Left ventricle myocardium superior (tissue), 1 donor: Measurements from ENCODE around the gene CDK13. TPM values are rescaled to one million over a fixed set of nuclear protein-coding genes. Genes with fewer than 3 reads are reported as not detected.

Experiments
- ATAC-seq: fragments of 200-7000 bp; cut with Tn5 transposase; one replicate; pipeline ENCODE4 v1.9.1; 2020; ENCODE audit warnings: mild to moderate bottlenecking, moderate library complexity
- DNase-seq: peaks from one replicate; pipeline ENCODE4 v3.0.0-alpha.2; 2020
- intact Hi-C: fragments of 100-400 bp; cut with micrococcal nuclease; formaldehyde crosslinking; loops from one replicate; pipeline ENCODE4 v1.11.0; 2022
- total RNA-seq: library from RNA; stranded (reverse); fragmentation: NEBNext Ultra II Directional; extraction: Animal tissue kit (Norgen Biotek cat#: 25700); gene quantifications from one replicate; pipeline ENCODE4 v1.2.1, GENCODE V29; 2021
- donor health status: DM: no; HTN: yes; CAD: no; lungs with severe emphysema.

Gene CDK13
- total RNA-seq, 1 donor from 2014 or later = 21.3 TPM

GRCh38 chr7:39948375-39948955 is 1.6 kb upstream of the CDK13 start:
- peak; percentile 30 for DNase-seq
- intact Hi-C loops = no loop called here
- ATAC-seq = no peak

DNA sequence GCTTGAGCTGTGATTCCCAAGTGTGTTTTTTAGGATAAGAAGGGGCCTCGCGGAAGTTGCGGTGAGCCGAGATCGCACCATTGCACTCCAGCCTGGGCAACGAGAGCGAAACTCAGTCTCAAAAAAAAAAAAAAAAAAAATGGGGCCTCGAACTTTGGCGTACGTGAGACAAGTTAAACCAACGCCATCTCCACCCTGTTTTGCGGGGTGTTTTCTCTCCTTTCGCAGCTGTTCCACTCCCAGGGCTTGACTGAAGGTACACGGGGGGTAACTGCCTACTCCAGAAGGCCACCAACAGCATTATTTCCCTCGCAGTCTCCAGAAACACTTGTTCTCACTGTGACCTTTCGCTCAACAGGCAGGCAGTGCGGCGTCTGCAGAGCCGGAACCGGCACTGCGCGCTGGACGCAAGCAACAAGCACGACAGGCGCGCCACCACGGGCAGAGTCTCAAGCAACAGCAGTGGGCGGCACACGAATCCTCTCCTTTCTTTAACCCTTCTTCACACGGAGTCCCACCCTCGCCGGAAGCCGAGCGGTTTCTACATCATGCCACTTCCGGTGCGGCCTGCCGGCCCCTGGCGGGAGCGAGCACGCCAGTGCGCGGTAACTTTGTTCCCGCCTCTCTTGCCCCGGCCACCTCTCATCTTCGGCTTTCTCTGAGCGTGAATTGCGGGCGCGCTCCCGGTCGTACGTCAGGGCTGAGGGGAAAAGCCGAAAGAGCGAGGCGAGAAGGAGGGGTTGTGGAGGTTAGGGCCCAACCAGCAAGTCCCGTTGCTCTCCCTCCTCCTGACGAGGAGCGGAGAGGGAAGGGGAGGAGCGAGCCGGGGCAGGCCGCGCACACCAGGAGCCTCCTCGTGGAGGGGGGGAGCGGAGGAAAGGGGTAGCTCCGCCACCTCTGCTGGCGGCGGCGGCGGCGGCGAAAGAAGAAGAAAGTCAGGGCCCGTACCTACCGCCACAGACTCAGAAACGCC is 814 bp upstream of the CDK13 start:
- intact Hi-C loops = no loop called here
- DNase-seq = peak; percentile 99
- peak; percentile 92 for ATAC-seq

DNA sequence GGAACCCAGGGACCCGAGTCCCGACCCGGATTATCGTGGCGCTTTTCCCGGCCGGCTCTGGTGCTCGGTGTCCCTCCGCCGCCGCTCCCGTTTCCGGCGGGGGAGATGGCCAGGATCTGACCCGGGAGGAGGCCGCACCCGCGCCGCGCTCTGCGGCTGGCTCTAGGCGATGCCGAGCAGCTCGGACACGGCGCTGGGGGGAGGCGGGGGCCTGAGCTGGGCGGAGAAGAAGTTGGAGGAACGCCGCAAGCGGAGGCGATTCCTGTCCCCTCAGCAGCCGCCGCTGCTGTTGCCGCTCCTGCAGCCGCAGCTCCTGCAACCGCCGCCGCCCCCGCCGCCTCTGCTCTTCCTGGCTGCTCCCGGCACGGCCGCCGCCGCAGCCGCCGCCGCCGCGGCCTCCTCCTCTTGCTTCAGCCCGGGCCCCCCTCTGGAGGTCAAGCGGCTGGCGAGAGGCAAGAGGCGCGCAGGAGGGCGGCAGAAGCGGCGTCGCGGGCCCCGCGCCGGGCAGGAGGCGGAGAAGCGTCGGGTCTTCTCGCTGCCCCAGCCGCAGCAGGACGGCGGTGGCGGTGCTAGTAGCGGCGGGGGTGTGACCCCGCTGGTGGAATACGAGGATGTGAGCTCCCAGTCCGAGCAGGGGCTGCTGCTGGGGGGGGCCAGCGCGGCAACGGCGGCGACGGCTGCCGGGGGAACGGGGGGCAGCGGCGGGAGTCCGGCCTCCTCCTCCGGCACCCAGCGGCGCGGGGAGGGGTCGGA is 593 bp downstream of the CDK13 start:
- peak; percentile 76 for DNase-seq
- intact Hi-C loops = loop anchor here (2.0 kb wide), 1 partner anchor 102 kb away; no protein-coding TSS in a partner anchor
- peak; percentile 16 for ATAC-seq

DNA sequence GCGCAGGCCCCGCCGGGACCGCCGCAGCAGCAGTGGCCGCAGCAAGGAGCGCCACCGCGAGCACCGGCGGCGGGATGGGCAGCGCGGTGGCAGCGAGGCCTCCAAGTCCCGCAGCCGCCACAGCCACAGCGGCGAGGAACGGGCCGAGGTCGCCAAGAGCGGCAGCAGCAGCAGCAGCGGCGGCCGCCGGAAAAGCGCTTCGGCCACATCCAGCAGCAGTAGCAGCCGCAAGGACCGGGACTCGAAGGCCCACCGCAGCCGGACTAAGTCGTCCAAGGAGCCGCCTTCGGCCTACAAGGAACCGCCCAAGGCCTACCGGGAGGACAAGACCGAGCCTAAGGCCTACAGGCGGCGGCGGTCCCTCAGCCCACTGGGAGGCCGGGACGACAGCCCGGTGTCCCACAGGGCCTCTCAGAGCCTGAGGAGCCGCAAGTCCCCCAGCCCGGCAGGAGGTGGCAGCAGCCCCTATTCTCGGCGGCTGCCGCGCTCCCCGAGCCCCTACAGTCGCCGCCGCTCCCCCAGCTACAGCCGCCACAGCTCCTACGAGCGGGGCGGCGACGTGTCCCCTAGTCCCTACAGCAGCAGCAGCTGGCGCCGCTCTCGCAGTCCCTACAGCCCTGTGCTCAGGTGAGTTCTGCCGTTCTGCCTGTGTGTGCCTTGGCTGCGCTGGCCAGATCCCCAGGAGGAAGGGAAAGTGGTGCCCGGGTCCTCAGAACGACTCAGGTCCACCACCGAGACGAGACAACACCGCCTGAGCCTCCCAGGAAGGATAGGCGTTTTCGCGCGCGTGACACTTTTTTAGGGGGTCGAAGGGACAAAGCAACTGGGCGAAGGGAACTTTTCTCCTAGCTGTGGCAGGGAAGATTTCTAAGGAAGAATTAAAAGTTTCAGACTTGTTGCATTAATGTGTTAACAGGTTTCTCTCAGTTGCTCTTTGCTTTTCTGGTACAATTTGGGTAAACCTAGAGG is 1.5 kb downstream of the CDK13 start:
- DNase-seq = peak; percentile 73
- peak; percentile 9 for ATAC-seq
- intact Hi-C loops = loop anchor here (2.0 kb wide), 1 partner anchor 101 kb away; no protein-coding TSS in a partner anchor

DNA sequence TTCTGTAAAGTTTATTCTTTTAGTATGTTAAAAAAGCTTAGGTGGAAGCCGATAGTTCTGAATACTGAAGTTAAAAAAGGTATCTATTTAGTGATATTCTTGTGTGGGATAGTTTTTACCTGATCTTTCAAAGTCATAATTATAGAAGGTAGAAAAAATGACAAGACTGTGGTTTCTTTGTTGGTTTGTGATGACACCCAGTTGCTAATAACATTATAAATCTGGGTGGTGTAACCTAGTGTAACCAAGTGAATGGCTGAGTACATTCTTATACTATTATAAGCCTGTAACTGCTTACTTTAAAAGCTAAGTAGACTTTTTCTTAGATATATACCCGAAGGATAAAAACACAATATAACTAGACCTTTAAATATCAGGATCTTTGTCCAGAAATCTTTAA is 2.3 kb downstream of the CDK13 start:
- DNase-seq (no peak), ATAC-seq (no peak)
- intact Hi-C loops = no loop called here

- intact Hi-C loops = no loop called here
- ATAC-seq = no peak
- no peak for DNase-seq
Observed at GRCh38 chr7:39952803-39953202, 2.7 kb downstream of the CDK13 start.

- DNase-seq (no peak), ATAC-seq (no peak)
- intact Hi-C loops = no loop called here
Observed at GRCh38 chr7:39954694-39955093, 4.6 kb downstream of the CDK13 start.

DNA sequence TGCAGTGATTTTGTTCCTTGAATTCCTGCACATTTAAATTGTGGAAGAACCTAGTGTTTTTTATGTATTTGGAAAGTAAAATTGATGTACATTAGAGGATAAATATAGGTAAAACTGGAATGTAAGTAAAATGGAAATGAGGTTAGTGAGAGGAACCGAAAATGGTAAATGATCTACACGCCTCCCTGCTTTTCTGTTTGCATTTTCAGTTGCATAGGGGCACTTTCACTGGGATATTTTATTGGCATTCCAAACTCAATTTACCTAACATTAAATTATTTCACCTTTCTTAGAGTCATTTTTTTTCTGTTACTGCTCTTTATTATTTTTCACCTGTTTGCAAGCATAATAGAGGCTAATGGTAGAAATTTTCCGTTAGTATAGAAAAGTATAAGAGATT is 8.0 kb downstream of the CDK13 start:
- no peak for ATAC-seq
- intact Hi-C loops = no loop called here
- no peak for DNase-seq

GRCh38 chr7:39967406-39968161 is 17.5 kb downstream of the CDK13 start:
- no peak for ATAC-seq
- intact Hi-C loops = no loop called here
- DNase-seq = no peak

GRCh38 chr7:39969431-39969830 is 19.4 kb downstream of the CDK13 start:
- DNase-seq (no peak), ATAC-seq (no peak)
- intact Hi-C loops = no loop called here

GRCh38 chr7:39971924-39972323 is 21.9 kb downstream of the CDK13 start:
- intact Hi-C loops = no loop called here
- DNase-seq (no peak), ATAC-seq (no peak)

GRCh38 chr7:39973801-39974200 is 23.7 kb downstream of the CDK13 start:
- no peak for DNase-seq
- intact Hi-C loops = no loop called here

DNA sequence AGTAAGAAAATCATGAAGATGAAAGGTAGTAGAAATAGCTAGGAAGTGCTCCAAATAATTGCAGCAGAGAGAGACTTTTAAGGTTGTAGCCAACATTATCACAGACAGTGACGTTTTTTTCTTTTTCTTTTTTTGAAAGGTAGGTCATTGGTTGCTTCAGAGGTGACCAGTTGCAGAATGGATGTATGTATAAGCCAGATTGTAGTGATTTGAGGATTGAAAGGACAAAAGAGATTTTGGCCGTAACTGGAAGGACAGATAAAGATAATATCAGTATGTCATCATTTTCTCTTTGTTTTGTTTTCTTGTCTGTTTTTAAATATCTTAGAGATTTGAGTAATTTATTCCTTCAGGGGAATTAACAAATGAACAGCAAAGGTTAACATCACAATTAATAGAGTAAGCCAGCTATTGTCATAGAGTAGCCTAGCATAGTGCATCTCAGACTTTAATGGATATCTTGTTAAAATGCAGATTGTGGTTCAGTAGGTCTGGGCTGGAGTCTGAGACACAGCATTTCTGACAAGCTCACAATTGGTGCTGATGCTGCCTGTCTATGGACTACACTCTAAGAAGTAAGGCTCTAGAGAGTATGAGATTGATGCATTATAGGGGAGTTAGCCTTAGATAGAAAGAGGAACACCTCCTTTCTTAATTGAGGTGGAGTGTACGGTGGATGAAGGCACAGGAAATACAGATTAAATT is 28.3 kb downstream of the CDK13 start:
- ATAC-seq (no peak), DNase-seq (no peak)
- intact Hi-C loops = no loop called here

More at GRCh38 chr7:39973801-39974200, 23.7 kb downstream of the CDK13 start:
- ATAC-seq = no peak

DNA sequence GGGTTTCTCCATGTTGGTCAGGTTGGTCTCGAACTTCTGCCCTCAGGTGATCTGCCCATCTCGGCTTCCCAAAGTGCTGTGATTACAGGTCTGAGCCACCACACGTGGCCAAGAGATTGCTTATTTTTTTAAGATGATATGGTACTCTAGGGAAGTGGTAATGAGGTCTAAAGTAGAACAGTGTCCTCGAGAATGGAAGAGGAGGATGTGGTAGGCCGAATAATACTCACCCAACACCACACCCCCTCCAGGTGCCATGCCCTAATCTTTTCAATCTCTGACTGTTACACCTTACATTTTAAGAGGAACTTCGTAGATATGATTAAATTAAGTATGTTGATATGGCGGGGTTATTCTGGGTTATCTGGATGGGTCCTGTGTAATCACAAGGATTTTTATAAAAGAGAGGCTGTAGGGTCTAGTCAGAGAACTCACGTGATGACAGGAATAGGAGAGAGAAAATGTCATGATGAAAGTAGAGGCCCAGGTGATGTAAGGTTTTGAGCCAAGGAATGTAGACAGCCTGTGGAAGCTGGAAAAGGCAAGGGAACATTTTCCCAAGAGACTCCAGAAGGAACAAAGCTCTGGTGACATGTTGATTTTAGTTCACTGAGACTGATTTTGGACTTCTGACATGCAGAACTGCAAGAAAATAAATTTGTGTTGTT is 29.5 kb downstream of the CDK13 start:
- intact Hi-C loops = no loop called here
- DNase-seq (no peak), ATAC-seq (no peak)

DNA sequence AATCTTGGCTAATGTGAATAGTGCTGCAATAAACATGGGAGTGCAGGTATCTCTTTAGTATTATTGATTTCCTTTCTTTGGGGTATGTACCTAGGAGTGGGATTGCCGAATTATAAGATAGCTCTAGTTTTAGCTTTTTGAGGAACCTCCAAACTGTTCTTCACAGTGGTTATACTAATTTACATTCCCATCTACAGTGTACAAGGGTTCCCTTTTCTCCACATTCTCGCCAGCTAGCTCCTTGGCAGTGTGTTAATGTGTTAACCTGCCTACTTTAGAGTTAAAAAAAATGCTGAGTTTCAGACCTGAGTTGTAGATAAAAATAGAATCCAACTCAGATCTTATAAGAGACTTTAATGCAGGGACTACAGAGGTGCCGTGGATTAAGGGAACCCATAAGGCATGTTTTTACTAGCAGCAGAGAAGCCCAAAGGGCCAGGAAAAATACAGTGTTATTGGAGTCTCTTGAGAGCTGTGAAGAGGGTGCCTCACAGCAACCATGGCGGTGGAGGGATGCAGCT is 35.4 kb downstream of the CDK13 start:
- no peak for DNase-seq
- ATAC-seq = no peak
- intact Hi-C loops = no loop called here

DNA sequence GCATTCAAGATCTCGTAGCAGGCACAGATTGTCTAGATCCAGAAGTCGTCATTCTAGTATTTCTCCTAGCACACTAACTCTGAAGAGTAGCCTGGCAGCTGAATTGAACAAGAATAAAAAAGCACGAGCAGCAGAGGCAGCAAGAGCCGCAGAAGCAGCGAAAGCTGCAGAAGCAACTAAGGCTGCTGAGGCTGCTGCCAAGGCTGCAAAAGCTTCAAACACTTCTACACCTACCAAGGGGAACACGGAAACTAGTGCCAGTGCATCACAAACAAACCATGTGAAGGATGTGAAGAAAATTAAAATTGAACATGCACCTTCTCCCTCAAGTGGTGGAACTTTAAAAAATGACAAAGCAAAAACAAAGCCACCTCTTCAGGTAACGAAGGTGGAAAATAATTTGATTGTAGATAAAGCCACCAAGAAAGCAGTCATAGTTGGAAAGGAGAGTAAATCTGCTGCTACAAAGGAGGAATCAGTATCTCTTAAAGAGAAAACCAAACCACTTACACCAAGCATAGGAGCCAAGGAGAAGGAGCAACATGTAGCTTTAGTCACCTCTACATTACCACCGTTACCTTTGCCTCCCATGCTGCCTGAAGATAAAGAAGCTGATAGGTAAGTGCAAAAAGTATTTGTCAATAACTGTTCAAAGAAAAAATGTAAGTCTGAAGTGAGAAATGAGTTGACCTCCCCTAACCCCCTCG is 37.7 kb downstream of the CDK13 start:
- peak; percentile 45 for ATAC-seq
- no peak for DNase-seq
- intact Hi-C loops = no loop called here
